Placental epithelial cell (primary cell): Measurements from ENCODE around the gene PTK7. TPM values are rescaled to one million over a fixed set of nuclear protein-coding genes. Genes with fewer than 3 reads are reported as not detected.

Experiments used
- total RNA-seq: library from RNA; depleted of rRNA; stranded (reverse); fragments of >200 nt; gene quantifications from 2 replicates; pipeline ENCODE4 v1.2.3, GENCODE V29; 2012

Gene PTK7
- 844 and 868 TPM in 2 replicates for total RNA-seq

DNA sequence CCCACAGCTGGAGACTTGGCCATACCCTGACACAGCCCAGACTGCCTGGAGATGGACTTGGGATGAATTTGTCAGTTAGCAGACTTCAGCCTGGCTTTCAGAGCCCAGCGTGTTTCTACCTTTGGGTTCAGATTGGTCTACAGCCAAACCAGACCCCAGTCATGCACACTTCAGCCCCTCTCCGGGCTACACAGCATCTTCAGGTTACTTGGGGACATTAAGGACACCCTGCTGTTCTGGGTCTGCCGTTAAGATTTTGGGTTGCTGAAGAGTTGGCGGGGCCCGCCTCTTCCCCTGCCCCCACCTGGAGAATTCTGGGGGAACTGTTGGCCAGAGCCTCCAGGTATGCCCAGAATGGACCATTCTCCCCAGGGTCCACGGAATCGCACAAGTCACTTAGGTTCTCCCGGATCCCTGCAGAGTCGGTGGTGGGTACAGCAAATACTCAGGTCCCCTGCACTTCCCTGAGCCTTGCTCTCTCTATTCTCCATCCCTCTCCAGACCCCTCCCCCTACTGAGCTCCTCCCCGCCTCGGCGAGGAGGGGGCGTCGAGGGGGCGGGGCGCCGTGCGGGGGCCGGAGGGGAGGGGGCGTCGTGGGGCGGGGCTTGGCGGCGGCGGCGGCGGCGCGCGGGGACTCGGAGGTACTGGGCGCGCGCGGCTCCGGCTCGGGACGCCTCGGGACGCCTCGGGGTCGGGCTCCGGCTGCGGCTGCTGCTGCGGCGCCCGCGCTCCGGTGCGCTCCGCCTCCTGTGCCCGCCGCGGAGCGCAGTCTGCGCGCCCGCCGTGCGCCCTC, at the start of gene PTK7:
Gene PTK7 (plus strand): TSS at position 645 of the 794 bp plus-strand sequence. CDS start 175 bp downstream, outside the sequence.

DNA sequence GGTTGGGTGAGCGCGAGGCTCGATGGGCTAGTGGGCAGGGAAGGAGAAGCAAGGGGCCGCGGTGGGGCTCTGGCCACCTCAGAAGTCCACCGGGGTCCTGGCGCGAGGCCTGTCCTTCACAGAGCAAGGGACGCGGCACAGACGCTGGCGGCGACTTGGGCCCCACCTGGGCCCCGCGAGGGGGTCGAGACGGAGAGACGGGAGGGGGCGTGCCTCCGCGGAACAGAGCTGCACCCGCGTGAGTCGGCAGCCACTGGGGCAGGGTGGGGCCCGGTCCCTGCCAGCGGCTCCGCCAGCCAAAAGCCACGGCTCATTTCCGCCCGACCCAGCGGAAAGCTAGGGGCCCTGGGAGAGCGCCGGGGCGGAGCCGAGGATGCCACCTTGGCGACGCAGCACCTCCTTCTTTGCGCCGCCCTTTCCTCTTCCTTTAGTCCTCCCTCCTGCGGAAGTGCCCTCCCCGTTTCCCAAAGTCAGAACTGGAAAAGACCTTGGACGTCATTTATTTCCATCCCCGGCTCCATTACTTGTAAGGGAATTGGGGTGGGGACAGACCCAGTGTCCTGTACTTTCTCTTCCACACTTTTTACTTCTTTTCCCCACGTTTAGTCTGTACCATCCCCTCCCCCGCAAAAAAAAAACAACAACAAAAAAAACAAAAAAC, 22.4 kb upstream of the PTK7 start, which contains the start of gene CUL7:
Gene CUL7 (minus strand): TSS at position 307 of the 661 bp plus-strand sequence. CDS start 1,063 bp downstream, outside the sequence.

DNA sequence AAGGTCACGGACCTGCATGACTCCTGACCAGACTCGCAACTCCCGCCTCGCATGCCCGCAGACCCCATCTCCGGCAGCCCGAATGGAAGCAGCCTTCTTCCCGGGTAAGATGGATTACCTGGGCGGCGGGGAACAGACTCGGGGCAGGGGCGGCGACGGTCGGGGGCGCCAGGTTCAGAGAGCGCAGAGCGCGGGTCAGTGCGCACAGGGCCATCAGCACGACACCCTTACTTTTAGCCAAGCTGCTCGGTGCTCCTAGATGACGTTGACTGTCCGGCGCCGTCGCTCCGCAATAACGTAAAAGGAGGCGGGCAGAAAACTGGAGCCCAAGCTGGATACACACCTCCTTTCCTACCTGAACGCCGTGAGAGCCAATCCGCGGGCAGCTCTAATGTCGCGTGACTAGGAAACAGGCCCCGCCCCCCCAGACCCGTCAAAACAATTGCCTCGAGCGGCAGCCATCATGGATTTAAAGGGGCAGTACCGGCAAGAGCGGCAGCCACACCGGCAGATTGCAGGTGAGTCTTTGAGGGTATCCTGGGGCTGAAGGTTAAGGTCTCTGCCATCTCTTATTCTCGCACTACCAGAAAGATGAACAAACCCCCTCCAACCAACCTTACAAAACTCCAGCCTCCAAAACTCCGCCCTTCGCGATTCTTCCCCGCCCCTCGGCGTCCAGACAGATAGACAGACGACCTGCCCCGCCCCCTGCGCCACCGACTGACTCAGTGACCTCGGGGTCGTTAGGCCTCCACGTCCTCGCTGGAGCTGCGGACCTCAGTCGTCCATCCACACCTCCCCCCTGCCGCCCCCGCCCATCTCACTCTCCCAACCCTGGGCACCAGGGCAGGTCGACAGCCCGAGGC, 16.7 kb upstream of the PTK7 start, which contains the start of the genes KLC4 and MRPL2:
Gene KLC4 (plus strand): TSS at position 464 of the 866 bp plus-strand sequence. CDS start 1,705 bp downstream, outside the sequence.
Gene MRPL2 (minus strand): TSS at position 267 of the 866 bp plus-strand sequence. CDS start 53 bp downstream, at position 214.

DNA sequence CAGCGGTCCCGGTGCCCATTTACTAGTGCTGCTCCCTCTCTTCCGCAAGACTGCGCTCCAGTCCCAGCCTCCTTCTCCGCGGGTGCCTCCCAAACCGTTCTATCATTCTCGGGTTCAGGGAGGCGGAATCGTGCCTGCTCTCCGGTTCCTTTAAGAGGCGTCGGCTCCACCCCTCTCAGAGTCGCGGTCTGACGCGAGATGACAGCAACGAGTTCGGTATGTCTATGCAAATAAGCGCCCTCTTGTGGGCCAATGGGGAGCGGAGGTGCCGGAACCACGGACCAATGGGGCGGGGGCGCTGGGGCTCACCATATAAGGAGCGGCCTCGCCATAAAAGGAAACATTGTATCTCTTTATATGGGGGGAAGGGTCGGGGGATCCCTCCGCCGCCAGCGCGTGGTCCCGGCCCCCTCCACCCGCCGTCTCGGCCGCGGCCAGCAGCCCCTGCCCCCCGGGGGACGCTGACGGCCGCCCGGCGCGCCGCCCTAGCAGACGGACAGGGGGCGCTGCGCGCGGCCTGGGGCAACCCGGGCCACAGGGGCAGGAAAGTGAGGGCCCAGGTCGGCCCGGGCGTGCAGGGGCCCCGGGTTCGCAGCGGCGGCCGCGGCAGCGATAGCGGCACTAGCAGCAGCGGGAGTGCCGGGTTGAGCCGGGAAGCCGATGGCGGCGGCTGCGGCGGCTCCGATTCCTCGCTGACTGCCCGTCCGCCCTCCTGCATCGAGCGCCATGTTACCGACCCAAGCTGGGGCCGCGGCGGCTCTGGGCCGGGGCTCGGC, 95.0 kb downstream of the PTK7 start, which contains the start of gene SRF:
Gene SRF (plus strand): TSS at position 339 of the 776 bp plus-strand sequence. CDS start 388 bp downstream, at position 727.

DNA sequence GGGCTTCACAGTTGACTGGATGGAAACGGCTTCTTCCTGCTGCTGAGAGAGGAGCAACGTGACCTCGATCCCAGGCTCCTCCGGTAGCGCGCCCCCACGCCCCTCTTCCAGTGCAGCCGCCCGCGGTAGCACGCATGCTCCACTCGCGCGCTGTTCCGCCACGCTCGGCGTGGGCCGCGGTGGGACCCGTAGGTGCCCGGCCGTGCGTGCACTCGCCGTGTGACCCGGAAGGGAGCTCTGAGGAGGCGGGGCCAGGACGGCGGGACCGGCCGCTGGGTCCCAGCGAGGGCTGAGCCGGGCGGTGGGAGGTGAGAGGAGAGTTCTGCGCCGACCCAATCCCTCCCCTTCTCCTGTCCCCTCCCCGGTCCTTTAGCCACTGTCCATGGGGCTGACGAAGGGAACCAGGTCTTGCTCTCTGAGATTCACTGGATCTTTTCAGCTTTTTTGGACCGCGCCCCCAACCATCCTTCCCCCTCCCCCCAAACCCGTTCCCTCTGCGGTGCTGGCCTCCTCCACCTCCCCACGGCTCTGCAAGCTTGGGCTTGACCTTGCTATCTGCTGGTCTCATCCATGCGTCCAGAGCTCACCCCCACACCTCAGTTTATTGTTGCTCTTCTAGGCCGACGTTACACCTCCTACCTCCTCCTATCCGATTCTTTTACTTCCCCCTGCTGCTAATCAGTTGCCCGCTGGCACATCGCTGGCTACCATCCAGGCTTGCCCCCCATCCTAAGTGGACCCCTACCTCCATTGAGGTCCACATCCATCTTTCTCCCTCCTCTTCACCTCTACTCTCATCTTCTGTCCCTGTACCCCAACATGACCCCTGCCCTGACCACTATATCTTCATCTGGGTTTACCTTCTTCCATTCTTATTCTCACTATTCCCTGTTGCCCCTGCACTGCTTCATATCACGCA, 106.1 kb downstream of the PTK7 start, which contains the start of gene CUL9:
Gene CUL9 (plus strand): TSS at position 255 of the 919 bp plus-strand sequence. CDS start 2,115 bp downstream, outside the sequence.

Other genes starting within 250 kb of the PTK7 start
- 83.6 and 87.5 TPM in 2 replicates for gene RPL7L1, start 196.7 kb upstream of the PTK7 start, total RNA-seq
- gene PTCRA, start 160.3 kb upstream of the PTK7 start, total RNA-seq, result not detected in 2 replicates
- gene CNPY3, start 146.8 kb upstream of the PTK7 start, total RNA-seq, result 37.6 and 44.8 TPM in 2 replicates
- 0.43 TPM in 1 of 2 replicates, not detected in the other for gene GNMT, start 115.6 kb upstream of the PTK7 start, total RNA-seq
- 49.1 and 53.0 TPM in 2 replicates for gene PEX6, start 97.1 kb upstream of the PTK7 start, total RNA-seq
- gene PPP2R5D, start 91.7 kb upstream of the PTK7 start, total RNA-seq, result 39.3 and 49.2 TPM in 2 replicates
- 57.7 and 59.3 TPM in 2 replicates for gene MEA1, start 62.4 kb upstream of the PTK7 start, total RNA-seq
- 81.7 and 147 TPM in 2 replicates for gene KLHDC3, start 62.1 kb upstream of the PTK7 start, total RNA-seq
- gene RRP36, start 54.7 kb upstream of the PTK7 start, total RNA-seq, result 41.6 and 59.4 TPM in 2 replicates
- gene CUL7, start 22.5 kb upstream of the PTK7 start, total RNA-seq, result 57.5 and 80.1 TPM in 2 replicates
- 22.8 and 28.1 TPM in 2 replicates for gene MRPL2, start 16.9 kb upstream of the PTK7 start, total RNA-seq
- gene KLC4, start 16.7 kb upstream of the PTK7 start, total RNA-seq, result 40.0 and 41.2 TPM in 2 replicates
- 11.8 and 34.7 TPM in 2 replicates for gene SRF, start 95.0 kb downstream of the PTK7 start, total RNA-seq
- 32.0 and 40.4 TPM in 2 replicates for gene CUL9, start 105.9 kb downstream of the PTK7 start, total RNA-seq
- gene DNPH1, start 153.2 kb downstream of the PTK7 start, total RNA-seq, result 42.8 and 62.0 TPM in 2 replicates
- gene TTBK1, start 167.2 kb downstream of the PTK7 start, total RNA-seq, result under 0.01 TPM in 1 of 2 replicates, not detected in the other
- not detected in 2 replicates for gene SLC22A7, start 221.9 kb downstream of the PTK7 start, total RNA-seq
- 2.4 TPM in 1 of 2 replicates, not detected in the other for gene CRIP3, start 232.5 kb downstream of the PTK7 start, total RNA-seq